Fibroblast of skin of right quadriceps (primary cell): ENCODE data around the gene ELSPBP1.
"Not testable (repeated sequence)": the region's sequence is repeated elsewhere in the genome, so short reads cannot be mapped to it uniquely, and the experiment has no call there.

ENCODE experiments used
- DNase-seq: peaks from one replicate; pipeline ENCODE4 v3.0.0-alpha.2; 2013

Gene ELSPBP1

DNA sequence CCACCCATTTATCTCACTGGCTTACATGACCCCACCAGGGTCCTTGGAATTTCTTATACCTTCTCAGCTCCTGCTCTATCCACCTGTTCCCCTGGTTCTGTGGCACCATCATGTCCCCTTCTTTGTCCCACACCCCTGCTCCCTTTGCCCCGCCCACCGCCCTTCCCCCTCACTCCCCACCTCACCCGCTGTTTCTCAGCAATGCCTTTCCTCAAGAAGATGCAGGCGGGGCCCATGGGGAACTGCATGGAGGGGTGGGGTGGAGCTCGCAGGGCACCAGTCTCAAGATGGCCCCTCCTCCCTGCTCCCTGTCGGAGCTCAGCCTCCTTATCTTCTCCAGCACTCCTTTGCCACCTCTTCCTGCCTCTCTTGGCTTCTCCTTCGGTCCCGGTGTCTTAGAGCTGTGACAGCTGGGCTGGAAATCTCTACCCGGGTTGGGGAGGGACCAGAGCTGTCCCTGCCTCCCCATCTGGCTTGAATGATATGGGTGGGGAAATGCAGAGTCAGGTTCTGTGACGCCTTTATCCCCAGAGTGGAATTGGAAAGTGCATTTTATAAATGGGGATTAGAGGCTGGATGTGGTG is 49.3 kb downstream of the ELSPBP1 start, which contains the start of gene CABP5:
Gene CABP5, minus strand, starts transcription at position 405 of the 584 bp plus-strand sequence. Its CDS starts 157 bp downstream, at position 248.
- no peak for DNase-seq

DNA sequence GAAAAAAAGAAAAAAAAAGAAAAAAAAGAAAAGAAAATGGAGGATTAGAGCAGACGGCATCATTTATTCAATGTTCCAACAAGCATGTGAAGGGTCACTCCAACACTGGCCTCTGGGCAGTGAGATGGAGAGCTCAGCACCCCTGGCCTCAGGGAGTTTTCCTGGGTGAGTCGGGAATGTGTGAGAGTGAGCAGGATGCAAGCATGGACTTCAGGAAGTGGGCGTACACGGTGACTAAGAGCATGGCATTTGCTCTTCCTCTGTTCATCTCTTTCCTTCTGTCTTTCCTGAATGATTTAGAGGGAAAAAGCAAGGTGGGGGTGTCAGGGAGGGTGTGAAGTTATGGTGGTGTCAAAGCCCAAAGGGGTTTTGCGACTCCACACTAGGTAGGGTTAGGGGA is 50.1 kb downstream of the ELSPBP1 start:
- DNase-seq = no peak

DNA sequence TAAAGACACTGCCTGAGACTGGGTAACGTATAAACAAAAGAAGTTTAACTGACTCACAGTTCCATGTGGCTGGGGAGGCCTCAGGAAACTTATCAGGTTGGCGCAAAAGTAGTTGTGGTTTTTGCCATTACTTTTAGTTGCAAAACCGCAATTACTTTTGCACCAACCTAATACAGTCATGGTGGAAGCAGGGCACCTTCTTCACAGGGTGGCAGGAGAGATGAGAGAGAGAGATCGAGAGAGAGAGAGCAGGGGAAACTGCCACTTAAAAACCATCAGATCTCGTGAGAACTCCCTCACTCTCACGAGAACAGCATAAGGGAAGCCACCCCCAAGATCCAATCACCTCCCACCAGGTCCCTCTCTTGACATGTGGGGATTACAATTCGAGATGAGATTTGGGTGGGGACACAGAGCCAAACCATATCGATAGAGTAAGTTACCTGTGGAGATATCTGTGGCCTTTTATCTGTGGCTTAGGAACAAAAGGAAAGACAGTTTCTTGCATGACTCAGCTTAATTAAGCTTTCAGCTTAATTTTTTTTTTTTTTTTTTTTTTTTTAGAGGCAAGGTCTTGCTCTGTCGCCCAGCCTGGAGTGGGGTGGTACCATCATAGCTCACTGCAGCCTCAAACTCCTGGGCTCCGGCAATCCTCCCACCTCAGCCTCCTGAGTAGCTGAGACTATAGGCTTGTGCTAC is 57.1 kb downstream of the ELSPBP1 start:
- no peak for DNase-seq

DNA sequence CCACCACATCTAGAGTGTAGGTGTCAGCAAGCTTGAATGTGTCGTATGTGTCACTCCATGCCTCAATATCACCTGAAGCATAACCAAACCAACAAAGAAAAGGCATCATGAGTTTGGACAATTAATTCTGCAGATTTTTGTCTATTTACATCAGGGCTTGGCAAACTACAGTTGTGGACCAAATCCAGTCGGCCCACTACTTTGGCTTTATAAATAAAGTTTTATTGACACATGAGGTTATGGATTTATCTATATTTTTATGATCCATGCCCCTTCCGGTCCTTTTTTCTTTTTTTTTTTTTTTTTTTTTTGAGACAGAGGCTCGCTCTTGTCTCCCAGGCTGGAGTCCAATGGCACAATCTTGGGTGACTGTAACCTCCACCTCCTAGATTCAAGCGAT is 58.6 kb downstream of the ELSPBP1 start:
- DNase-seq = no peak

DNA sequence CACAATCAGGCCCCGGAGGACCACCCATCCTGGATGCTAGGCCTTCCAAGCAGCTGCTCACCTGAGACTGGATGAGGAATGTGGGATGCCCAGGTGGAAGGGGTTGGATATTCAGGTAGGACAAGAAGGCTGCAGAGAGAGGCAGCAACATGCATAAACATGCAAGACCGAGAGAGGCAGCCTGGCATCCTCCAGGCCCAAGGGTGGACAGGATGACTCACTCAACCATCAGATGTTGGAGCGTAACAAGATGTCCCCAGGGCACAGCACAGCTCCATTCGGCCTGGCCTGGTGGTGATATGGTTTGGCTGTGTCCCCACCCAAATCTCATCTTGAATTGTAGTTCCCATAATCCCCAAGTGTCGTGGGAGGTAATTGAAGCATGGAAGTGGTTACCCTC is 59.4 kb downstream of the ELSPBP1 start:
- DNase-seq = no peak

DNA sequence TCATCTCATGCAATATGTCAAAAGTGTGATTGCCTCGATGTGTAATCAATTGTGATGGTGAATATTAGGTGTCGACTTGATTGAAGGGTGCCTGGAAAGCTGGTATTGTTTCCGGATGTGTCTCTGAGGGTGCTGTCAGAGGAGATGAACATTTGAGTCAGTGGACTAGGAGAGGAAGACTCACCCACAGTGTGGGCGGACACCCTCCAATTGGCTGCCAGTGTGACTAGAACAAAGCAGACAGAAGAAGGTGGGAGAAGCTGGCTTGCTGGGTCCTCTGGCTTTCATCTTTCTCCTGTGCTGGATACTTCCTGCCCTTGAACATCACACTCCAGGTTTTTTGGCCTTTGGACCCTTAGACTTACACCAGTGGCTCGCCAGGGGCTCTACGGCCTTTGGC is 64.9 kb downstream of the ELSPBP1 start:
- DNase-seq = no peak

DNA sequence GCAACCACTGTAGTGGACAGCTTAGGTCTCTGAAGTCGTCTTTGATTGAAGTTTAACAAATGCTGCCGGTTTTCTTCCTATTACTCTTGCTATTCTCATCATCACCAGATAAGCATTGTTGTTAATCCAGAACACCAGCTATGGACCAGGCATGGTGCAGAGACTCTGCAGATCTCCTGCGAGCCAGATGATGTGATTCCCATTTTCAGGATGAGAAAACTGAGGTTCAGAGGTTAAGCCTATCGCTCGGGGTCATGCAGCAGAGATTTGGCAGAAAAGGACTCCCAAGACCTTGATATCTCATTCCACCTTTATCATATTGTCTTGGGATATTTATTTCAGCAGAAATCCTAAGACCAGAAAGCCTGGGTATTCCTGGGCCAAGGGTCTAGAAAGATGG is 65.9 kb downstream of the ELSPBP1 start:
- no peak for DNase-seq

DNA sequence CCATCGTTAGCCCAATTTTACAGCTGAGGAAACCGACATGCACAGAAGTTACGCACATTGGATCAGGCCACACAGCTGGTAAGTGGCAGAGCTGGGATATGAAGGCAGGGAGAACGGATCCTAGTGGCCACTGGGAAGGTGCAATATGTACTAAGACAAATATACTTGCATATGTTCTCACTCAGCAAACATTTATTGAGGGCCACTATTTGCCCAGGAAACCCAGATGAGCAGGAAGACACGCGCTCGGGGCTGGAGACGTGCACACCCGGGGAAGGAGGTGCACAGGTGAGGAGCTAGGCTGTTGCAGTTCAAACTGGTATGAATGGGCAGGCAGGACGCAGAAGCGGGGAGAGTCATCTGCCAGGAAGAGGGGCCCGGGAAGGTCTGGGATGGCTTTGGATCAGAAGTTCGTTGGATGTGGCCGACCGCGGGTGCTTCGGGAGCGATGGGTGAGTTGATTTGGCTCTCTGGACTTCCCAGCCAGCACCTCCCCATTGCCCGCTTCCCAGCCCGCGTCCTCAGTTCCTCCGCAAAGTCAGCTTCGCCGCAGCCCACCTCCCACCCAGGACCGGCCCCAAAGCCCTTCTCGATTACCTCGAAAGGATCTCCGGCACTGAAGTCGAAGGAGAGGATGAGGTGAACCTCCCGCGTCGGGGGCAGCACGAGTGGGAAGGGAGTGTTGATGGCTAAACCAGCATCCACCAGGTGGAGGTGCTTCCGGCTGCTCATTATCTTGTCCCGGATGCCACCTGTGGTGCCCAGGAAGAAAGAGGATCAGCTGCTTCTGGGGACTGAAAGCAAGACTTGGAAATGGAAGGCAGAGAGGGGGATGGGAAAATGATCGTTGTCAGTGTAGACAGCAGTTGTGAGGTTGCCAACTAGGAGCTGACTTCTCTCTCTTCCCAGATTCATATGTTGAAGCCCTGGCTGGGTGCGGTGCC is 67.2 kb downstream of the ELSPBP1 start:
- DNase-seq = no peak

DNA sequence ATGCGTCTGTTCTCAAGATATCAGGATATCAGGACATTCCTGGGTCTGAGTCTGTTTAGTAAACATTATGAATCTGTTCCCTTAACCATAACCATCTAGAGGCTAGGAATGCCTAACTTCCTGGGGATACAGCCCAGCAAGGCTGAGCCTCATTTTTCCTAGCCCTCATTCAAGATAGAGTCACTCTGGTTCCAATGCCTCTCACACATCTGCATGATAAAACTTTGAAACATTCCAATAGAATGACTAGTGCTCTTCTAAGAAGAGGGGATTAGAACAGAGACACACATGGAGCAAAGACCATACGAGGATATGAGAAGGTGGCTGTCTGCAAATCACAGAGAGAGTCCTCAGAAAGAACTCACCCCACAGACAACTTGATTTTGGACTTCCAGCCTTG is 70.1 kb downstream of the ELSPBP1 start:
- DNase-seq = peak; percentile 39

DNA sequence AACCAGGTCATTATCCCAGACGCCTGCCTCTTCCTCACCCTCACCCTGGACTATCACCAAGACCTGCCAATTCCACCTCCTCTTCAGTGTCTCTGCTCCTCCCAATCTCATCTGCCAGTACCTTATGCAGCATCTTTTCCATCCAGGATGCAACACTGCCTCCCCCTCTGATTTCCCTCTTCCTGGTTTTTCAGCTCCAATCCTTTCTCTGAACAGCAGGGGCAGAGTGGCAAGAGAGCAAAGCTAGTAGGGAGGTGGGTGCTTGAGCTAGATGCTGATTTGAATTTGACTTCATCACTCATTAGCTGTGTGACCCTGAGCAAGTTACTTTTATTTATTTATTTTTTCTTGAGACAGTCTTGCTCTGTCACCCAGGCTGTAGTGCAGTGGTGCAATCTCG is 75.0 kb downstream of the ELSPBP1 start:
- DNase-seq = no peak

DNA sequence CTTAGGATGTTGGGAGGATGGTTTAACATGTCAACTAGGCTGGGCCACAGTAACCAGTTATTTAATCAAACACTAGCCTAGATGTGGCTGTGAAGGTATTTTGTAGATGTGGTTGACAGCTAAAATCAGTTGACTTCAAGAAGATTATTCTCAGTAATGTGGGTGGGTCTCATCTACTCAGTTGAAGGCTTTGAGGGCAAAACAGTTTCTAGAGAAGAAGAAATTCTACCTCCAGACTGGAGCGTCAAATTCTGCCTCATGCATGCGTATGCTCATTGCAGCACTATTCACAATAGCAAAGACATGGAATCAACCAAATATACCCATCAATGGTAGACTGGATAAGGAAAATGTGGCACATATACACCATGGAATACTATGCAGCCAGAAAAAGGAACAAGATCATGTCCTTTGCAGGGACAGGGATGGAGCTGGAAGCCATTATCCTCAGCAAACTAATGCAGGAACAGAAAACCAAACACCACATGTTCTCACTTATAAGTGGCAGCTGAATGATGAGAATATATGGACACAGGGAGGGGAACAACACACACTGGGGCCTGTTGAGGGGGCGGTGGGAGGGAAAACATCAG is 75.8 kb downstream of the ELSPBP1 start:
- not testable (repeated sequence) for DNase-seq
